CD4-positive, alpha-beta T cell (primary cell): ENCODE measurements around the gene VIM. TPM values are rescaled to one million over a fixed set of nuclear protein-coding genes. Genes with fewer than 3 reads are reported as not detected.

ENCODE experiments used
- ATAC-seq: fragments of 200-7000 bp; cut with Tn5 transposase; one replicate; pipeline ENCODE4 v1.10.0; 2022; ENCODE audit warnings: mild to moderate bottlenecking; ENCODE audit not compliant: poor library complexity
- CTCF ChIA-PET: fragments of 350-600 bp; sonication (Branson Sonifier 250); formaldehyde crosslinking; loops from one replicate; lab custom pipeline; 2021; ENCODE audit warnings: antibody characterized with exemption, inconsistent platforms; lab: Charles Lee
- POLR2A ChIA-PET: fragments of 350-600 bp; sonication (Branson Sonifier 250); formaldehyde crosslinking; loops from one replicate; lab custom pipeline; 2021; ENCODE audit warnings: antibody characterized with exemption, inconsistent platforms; lab: Charles Lee
- DNase-seq, 14 experiments: peaks; one replicate each; pipeline ENCODE4 v3.0.0-alpha.2; 2013 to 2020; ENCODE audit warnings: mixed read lengths in 2 of 14
- H3K27ac ChIP-seq, 2 donors: one replicate each; pipeline versions ENCODE4 v1.5.1 to v1.7.0; 2013; ENCODE audit warnings: low read length in 2 of 2, low read depth in 1 of 2, mild to moderate bottlenecking in 1 of 2
- H3K27me3 ChIP-seq, 2 experiments: 1 replicate in 1 of 2; 2 replicates in 1 of 2; pipeline versions ENCODE4 v1.6.1 to v1.7.0; 2013; ENCODE audit warnings: low read length in 2 of 2, control low read depth in 1 of 2, mild to moderate bottlenecking in 1 of 2, moderate library complexity in 1 of 2; ENCODE audit not compliant: insufficient read depth in 2 of 2, control insufficient read depth in 1 of 2
- H3K36me3 ChIP-seq: one replicate; pipeline ENCODE4 v1.6.1; 2013; ENCODE audit warnings: low read length, control low read depth; ENCODE audit not compliant: insufficient read depth
- H3K4me1 ChIP-seq: one replicate; pipeline ENCODE4 v1.6.1; 2013; ENCODE audit warnings: low read length, control low read depth; ENCODE audit not compliant: insufficient read depth
- H3K4me3 ChIP-seq: one replicate; pipeline ENCODE4 v1.5.1; 2013; ENCODE audit warnings: mild to moderate bottlenecking, low read length, moderate library complexity
- H3K9me3 ChIP-seq, 2 experiments: 1 replicate in 1 of 2; 2 replicates in 1 of 2; pipeline versions ENCODE4 v1.6.1 to v1.7.0; 2013; ENCODE audit warnings: low read length in 2 of 2, mild to moderate bottlenecking in 2 of 2, control low read depth in 1 of 2, moderate library complexity in 1 of 2; ENCODE audit not compliant: control insufficient read depth in 1 of 2, insufficient read depth in 1 of 2
- H3K27ac Mint-ChIP-seq: one replicate; pipeline ENCODE4 v1.8.0; 2020; ENCODE audit warnings: mixed read lengths
- H3K27me3 Mint-ChIP-seq: one replicate; pipeline ENCODE4 v1.8.0; 2021; ENCODE audit warnings: mixed read lengths
- H3K36me3 Mint-ChIP-seq: one replicate; pipeline ENCODE4 v1.8.0; 2021; ENCODE audit warnings: low read depth, mixed read lengths
- H3K4me1 Mint-ChIP-seq: one replicate; pipeline ENCODE4 v1.8.0; 2021; ENCODE audit warnings: low read depth, mixed read lengths
- H3K4me3 Mint-ChIP-seq: one replicate; pipeline ENCODE4 v1.8.0; 2020; ENCODE audit warnings: mild to moderate bottlenecking, mixed read lengths
- H3K9me3 Mint-ChIP-seq: one replicate; pipeline ENCODE4 v1.8.0; 2020; ENCODE audit warnings: mixed read lengths
- CTCF ChIP-seq: fragments of 200-600 bp; IDR thresholded peaks from one replicate; pipeline ENCODE4 v1.8.0; 2022; ENCODE audit warnings: antibody characterized with exemption, mild to moderate bottlenecking
- intact Hi-C, 2 experiments: fragments of 100-400 bp; cut with DNase I in 1 of 2; cut with micrococcal nuclease in 1 of 2; formaldehyde crosslinking; loops; one replicate each; pipeline versions ENCODE4 v1.15.1 to v1.9.0; 2023 to 2025; cut with DNase I, micrococcal nuclease
- total RNA-seq, 174 experiments: library from RNA in 2 of 174; stranded (reverse) in 2 of 174; gene quantifications; one replicate each; pipeline ENCODE4 v1.2.3 and lab custom pipeline; 2021 to 2026

Gene VIM
- total RNA-seq, 2 experiments from 2014 or later, result 1,576 to 1,603 TPM

DNA sequence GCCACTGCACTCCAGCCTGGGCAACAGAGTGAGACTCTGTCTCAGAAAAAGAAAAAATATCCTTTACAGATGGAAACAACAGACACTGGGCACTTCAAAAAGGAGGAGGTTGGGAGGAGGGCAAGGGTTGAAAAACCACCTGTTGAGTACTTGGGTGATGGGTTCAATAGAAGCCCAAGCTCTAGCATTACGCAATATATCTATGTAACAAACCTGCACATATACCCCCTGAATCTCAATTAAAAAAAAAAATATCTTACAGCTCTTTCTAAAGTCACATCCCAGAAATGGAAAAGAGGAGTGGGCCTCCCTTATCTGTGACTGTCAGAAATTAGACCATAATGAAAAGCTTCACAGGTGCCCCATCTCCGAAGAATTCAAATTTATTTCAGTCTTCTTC lies 12.1 kb downstream of the VIM start:
- POLR2A ChIA-PET, result interaction anchor here (0.7 to 4.6 kb wide), 2 partner anchors 11 to 15 kb away, joined by 4 to 28 read pairs; partner anchors contain the start of gene VIM
- ATAC-seq (no peak), DNase-seq (no peak)
- Histone ChIP-seq H3K36me3 (peaks cover 30% of the 10 kb centered on the region), H3K27me3 (no peaks in the 10 kb centered on the region), H3K9me3 (no peaks in the 10 kb centered on the region), H3K4me3 (no peak overlapping the region), H3K27ac (no peak overlapping the region), H3K4me1 (peaks cover 15% of the 10 kb centered on the region)
- Mint-ChIP-seq H3K4me1 (peaks cover 45% of the 10 kb centered on the region), H3K27me3 (no peaks in the 10 kb centered on the region), H3K27ac (peak overlapping the region; percentile 30), H3K4me3 (no peak overlapping the region), H3K36me3 (peaks cover 40% of the 10 kb centered on the region), H3K9me3 (no peaks in the 10 kb centered on the region)
- TF ChIP-seq CTCF, result no peak
- CTCF ChIA-PET, result no interaction called here
- intact Hi-C loops, result loop anchor here in 1 of 2 experiments (5.0 kb wide), 1 partner anchor 348 kb away; no protein-coding TSS in a partner anchor

DNA sequence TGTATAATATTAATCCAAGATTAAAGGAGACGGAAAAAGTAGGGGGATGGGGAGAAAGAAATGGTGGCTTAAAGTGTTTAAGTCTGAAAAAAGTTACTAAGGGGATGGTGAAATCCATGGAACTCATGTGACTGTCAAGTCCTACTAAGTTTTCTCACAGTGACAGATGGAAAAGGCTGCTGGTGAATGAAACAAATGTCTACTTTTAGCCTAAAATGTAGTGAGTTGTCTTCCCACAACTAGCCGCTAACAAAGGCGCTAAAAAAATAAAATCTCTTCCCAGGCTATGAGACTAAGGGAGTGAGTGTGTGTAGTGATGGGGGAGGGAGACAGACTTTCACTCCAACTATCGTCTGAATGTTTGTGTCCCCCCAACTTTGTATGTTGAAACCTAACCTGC lies 12.6 kb downstream of the VIM start:
- Mint-ChIP-seq H3K36me3 (peaks cover 34% of the 10 kb centered on the region), H3K4me3 (no peak overlapping the region), H3K27me3 (no peaks in the 10 kb centered on the region), H3K9me3 (no peaks in the 10 kb centered on the region), H3K27ac (peak overlapping the region; percentile 7), H3K4me1 (peaks cover 41% of the 10 kb centered on the region)
- POLR2A ChIA-PET, result interaction anchor here (0.7 to 4.6 kb wide), 2 partner anchors 11 to 15 kb away, joined by 4 to 28 read pairs; partner anchors contain the start of gene VIM
- H3K9me3 ChIP-seq, result no peaks in the 10 kb centered on the region
- H3K36me3 ChIP-seq, result peaks cover 25% of the 10 kb centered on the region
- intact Hi-C loops, result loop anchor here in 1 of 2 experiments (5.0 kb wide), 1 partner anchor 348 kb away; no protein-coding TSS in a partner anchor
- ATAC-seq, result no peak
- CTCF ChIA-PET, result no interaction called here
- peaks cover 11% of the 10 kb centered on the region for H3K4me1 ChIP-seq
- H3K4me3 ChIP-seq, result no peak overlapping the region
- H3K27me3 ChIP-seq, result no peaks in the 10 kb centered on the region
- DNase-seq, result no peak
- TF ChIP-seq CTCF, result no peak
- no peak overlapping the region for H3K27ac ChIP-seq

DNA sequence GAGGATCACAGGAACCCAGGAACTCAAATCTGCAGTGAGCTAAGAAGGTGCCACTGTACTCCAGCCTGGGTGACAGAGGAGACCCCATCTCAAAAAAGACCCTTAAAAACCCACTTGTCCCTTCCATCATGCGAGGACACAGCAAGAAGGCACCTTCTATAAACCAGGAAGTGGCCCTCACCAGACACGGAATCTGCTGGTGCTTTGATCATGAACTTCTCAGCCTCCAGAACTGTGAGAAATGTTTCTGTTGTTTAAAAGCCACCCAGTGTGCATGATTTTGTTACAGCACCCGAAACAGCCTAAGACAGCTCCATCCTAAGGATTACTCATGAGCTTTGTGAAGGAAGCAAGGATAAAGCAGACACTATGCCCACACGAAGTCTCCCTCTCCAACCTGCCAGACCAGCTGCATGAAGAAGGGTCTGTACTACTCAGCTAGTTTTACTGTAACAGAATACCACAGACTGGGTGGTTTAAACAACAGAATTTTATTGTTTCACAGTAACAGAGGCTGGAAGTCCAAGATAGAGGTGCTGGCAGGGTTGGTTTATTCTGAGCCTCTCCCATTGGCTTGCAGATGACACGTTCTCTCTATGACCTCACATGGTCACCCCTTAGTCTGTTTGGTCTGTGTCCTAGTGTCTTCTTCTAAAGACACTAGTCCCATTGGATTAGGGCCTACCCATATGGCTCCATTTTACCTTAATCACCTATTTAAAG lies 13.7 kb downstream of the VIM start:
- peaks cover 14% of the 10 kb centered on the region for H3K36me3 ChIP-seq
- peaks cover 23% of the 10 kb centered on the region for H3K36me3 Mint-ChIP-seq
- peaks cover 11% of the 10 kb centered on the region for H3K4me1 ChIP-seq
- H3K27me3 ChIP-seq, result no peaks in the 10 kb centered on the region
- no peaks in the 10 kb centered on the region for H3K9me3 ChIP-seq
- ATAC-seq, result peak; percentile 54
- peak in 3 of 14 experiments; percentile 25 to 42 (median 35) for DNase-seq
- CTCF ChIA-PET, result no interaction called here
- H3K27ac Mint-ChIP-seq, result peak overlapping the region; percentile 74
- POLR2A ChIA-PET, result interaction anchor here (1.3 to 4.6 kb wide), 3 partner anchors 9 to 424 kb away, joined by 4 to 28 read pairs (median 6); partner anchors contain the start of genes RSU1 and VIM
- no peak overlapping the region for H3K4me3 Mint-ChIP-seq
- H3K4me1 Mint-ChIP-seq, result peaks cover 31% of the 10 kb centered on the region
- intact Hi-C loops, result loop anchor here in 1 of 2 experiments (5.0 kb wide), 1 partner anchor 349 kb away; no protein-coding TSS in a partner anchor
- no peak for TF ChIP-seq CTCF
- no peak overlapping the region for H3K4me3 ChIP-seq
- no peaks in the 10 kb centered on the region for H3K27me3 Mint-ChIP-seq
- H3K27ac ChIP-seq, result no peak overlapping the region
- H3K9me3 Mint-ChIP-seq, result no peaks in the 10 kb centered on the region
